ENCODE data around the gene C3. TPM values are rescaled to one million over a fixed set of nuclear protein-coding genes. Genes with fewer than 3 reads are reported as not detected.
"Not testable (repeated sequence)": the region's sequence is repeated elsewhere in the genome, so short reads cannot be mapped to it uniquely, and the experiment has no call there.

C3 gene
- total RNA-seq (2014; rRNA removed; shearing (Covaris generic)): 0.47 and 1.9 TPM in 2 replicates

DNA sequence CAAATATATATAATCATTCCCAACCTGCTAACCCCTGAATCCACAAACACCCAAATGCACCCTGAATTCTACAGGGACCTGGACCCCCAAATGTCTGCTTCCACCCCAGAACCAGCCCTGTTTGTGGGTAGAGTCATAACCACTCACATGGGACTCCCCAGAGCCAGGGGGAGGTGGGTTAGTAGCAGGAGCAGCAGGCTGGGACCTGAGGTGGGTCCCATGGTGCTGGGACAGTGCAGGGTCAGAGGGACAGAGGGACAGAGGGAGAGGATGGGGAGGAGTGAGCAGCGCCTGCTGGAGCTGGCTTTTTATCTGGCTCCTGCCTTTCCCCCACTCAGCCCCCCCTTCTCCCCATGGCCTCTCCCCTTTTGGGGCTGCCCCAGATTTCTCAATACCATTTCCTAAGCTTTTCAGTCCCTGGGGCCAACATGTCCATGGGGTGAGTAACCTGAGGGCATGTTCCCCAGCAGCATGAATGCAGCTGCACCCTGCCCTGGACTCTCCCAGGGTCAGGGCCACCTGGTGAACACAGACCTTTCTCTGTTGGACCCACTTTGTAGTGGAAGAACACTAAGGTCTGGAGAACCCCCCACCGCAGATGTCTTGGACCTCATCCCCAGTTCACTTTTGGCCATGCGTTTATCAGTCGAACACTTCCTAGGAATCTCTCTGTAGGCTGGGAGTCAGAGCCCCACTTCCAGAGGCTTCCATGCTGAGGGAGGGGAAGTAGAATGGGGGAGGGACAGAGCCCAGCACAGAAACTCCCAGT is at the start of gene C3:
Gene C3, minus strand, starts transcription at position 282 of the 769 bp plus-strand sequence. Its CDS starts 61 bp downstream, at position 221.
- DNase-seq (ENCODE audit: low spot score): no peak

GRCh38 chr19:6769006-6769619 is 48.7 kb upstream of the C3 start:
- no peak for DNase-seq (ENCODE audit: low spot score)

- DNase-seq (ENCODE audit: low spot score): no peak
These were observed 47.9 kb upstream of the C3 start for GRCh38 chr19:6768236-6768785.

DNA sequence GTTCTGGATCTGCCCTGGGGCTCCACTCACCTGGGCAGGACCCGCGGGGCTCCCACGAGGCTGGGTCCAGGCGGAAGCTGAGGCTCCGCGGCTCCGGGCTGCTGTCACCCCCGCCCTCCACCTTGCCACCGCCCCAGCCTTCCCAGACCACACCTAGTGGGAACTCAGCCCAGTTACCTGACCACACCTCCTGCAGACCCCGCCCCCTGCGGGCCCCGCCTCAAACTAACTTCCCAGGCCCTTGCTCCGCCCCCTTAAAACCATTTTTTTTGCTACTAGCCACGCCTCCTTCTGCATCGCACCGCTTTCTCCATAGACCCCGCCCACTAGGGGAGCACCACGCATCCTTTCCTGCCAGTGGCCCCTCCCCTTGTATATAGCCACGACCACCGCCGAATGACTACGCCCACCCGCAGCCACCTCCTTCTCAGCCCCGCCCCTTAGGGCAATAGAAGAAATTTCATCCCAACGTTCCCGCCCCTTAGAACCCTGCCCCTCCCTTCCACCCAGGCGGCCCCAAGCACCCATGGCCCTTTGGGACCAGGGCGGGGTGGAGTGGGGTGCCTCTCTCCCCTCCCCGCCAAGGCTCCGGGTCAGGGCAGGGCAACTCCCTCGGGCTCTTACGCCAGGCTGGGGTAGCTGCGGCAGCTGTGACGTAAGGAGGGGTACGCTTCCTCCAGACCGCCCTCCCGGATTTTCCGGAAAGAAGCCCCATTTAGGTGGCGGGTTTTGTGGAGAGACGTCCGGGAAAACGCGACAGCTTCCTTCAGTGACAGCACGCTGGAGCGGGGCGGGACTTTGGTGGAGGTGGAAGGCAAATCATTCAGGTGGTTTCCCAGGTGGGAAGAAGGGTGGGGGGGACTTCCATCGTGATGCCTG is 47.1 kb upstream of the C3 start, which contains the start of gene SH2D3A:
Gene SH2D3A, minus strand, starts transcription at position 79 of the 879 bp plus-strand sequence. CDS start 3,687 bp downstream, outside the sequence.
- DNase-seq (ENCODE audit: low spot score): no peak

- DNase-seq (ENCODE audit: low spot score): no peak
These were observed 46.6 kb upstream of the C3 start for GRCh38 chr19:6767081-6767356.

GRCh38 chr19:6766357-6767080 is 46.1 kb upstream of the C3 start:
- no peak for DNase-seq (ENCODE audit: low spot score)

DNA sequence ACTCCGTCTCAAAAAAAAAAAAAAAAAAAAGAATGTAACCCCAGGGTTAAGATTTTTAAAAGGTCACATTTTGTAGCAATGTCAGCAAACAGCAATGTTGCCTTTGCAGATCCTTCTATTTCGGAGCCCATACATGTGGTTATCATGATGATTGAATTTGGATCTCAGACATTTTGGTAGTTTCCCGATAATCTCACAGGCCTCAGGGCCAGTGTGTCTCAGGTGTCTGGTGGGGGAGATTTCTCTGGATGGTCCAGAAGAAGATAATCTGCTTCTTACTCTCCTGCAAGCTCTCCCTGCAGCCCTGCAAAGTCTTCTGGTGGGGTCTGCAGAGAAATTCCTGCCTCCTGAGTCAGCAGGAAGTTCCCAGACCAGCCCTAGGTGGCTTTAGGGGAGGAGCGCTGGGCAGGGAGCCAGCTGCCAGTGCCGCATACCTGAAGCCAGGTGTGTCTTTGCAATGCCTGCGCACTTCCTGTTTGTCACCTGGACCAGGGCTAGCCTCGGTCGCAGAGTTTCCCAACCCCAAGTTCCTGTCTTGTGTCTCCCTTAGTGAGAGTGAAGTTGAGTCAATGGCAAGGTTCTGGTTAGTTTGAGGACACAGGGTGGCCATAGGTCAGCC is 45.4 kb upstream of the C3 start:
- DNase-seq (ENCODE audit: low spot score): peak; percentile 62

GRCh38 chr19:6762253-6762797 is 41.9 kb upstream of the C3 start:
- not testable (repeated sequence) for DNase-seq (ENCODE audit: low spot score)

DNA sequence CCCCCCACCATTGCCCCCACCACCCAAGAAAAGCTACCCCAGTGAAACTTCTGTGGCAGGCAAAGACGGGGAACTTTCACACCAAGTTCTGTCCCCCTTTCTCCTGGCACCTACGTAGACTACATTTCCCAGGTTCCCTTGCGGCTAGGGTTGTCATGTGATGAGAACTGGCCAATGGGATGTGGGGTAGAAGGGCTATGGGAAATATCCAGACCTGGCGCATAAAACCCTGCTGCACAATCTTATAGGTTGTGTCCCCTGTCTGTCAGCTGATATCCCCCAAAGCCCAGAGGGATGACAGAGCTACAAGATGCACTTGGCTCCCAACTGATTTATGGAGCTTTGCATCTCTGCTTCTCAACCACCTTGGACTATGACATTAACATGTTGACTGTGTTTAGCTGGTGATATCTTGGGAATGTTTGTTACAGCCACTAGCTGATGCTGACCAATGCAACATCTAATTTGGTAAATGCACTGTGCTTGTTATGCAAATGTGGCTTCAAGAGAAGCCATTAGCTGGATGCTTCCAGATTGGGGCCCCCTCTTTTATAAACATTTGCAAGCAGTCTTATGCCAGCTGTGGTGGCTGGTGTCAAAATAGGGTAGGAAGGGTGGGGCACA is 40.7 kb upstream of the C3 start:
- DNase-seq (ENCODE audit: low spot score): no peak

DNA sequence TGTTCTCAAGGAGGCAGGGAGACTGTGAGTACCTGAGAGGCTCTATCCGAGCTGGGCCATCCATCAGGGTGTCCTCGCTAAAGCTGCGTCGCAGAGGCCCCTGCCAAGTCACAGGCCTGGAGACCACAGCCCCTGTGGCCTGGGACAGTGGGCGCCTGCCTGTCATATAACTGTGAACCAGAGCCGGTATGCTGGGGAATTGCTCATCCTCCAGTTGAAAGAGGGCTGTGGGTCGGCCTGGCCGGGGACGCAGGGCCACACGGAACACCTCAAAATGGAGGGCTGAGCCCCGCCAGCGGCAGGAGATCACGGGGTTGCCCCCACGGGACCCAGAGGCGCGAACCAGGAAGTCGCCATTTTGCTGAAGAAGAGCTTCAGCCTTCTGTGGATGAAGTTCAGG is 40.2 kb upstream of the C3 start:
- DNase-seq (ENCODE audit: low spot score): no peak

- DNase-seq (ENCODE audit: low spot score): no peak
These were observed 34.4 kb upstream of the C3 start for GRCh38 chr19:6754653-6755463.

- no peak for DNase-seq (ENCODE audit: low spot score)
These were observed 33.7 kb upstream of the C3 start for GRCh38 chr19:6754136-6754535.

- DNase-seq (ENCODE audit: low spot score): no peak
These were observed 33.0 kb upstream of the C3 start for GRCh38 chr19:6753178-6754031.

DNA sequence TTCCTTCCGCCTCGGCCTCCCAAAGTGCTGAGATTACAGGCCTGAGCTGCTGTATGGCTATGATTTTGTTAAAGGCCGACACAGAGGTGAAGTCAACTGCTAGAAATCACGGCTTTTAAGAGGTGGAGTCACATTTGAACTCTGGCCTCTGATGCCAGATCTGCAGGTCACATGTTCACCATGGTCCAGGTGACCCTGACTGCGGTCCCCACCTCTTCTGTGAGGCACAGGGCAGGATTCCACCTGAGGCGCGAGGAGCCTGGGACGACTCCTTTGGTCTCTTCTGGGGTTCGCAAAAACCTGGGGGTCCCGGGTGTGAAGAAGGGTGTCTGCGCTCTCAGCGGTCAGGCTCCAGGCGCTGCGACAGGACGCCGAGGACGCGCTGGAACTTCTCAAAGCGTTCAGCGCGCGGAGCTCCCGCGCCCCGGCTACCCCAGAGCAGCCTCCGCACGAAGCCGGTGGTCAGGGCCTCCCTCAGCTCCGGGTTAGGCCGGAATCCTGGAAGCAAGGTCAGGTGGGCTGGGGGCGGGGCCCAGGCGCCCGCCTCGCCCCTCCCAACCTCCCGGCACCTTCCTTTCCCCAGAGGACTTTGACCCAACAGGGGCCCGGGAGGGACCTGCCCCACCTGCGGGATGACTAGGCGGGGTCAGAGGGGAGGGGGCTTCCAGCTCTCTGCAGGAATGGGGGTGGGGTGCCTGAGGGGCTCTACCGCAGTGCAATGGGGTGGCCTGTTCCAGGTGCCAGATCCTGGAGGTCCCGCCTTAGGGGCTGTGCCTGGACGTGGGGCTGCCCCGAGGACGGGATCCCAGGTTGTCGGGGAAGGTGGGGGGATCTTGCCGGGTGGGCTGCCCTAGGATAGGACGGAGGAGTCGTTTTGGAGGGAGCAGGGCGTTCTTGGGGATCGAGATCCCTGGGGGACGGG is 32.1 kb upstream of the C3 start:
- DNase-seq (ENCODE audit: low spot score): no peak

GRCh38 chr19:6751189-6751588 is 30.7 kb upstream of the C3 start:
- DNase-seq (ENCODE audit: low spot score): no peak

DNA sequence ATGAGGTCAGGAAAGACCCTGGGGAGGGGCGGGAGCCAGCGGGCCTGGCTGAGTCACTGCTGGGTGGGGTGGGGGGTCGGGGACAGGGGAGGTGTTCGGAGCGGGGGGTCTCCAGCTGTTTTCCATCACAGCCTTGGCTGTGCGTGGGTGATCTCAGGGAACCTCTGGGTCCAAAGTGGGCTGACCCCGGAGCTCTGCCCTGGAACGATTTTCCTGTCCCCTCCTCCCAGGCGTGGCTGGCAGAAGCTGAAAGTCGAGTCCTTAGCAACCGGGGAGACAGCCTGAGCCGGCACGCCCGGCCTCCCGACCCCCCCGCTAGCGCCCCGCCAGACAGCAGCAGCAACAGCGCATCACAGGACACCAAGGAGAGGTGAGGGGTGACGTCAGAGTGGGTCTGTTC is 29.6 kb upstream of the C3 start:
- DNase-seq (ENCODE audit: low spot score): no peak

GRCh38 chr19:6748543-6748942 is 28.1 kb upstream of the C3 start:
- not testable (repeated sequence) for DNase-seq (ENCODE audit: low spot score)

Data from A172 (cell line).